Astrocyte of the spinal cord (primary cell): ENCODE results near the gene RPL18.

Source experiments
- DNase-seq: peaks from one replicate; pipeline ENCODE4 v3.0.0; 2011; ENCODE audit warnings: low read depth, low spot score
- H3K4me3 ChIP-seq: 2 replicates; pipeline ENCODE4 v1.5.1; 2011; ENCODE audit warnings: low read depth, mild to moderate bottlenecking, low read length, moderate library complexity
- CTCF ChIP-seq: IDR thresholded peaks from 2 replicates; pipeline ENCODE4 v1.5.1; 2012; ENCODE audit warnings: low read depth, mild to moderate bottlenecking, low read length, inconsistent platforms
- in situ Hi-C: cut with HindIII; loops from 2 replicates; pipeline ENCODE4 v1.10.0; 2017; ENCODE audit warnings: low sequenced_read_pairs

Gene RPL18

DNA sequence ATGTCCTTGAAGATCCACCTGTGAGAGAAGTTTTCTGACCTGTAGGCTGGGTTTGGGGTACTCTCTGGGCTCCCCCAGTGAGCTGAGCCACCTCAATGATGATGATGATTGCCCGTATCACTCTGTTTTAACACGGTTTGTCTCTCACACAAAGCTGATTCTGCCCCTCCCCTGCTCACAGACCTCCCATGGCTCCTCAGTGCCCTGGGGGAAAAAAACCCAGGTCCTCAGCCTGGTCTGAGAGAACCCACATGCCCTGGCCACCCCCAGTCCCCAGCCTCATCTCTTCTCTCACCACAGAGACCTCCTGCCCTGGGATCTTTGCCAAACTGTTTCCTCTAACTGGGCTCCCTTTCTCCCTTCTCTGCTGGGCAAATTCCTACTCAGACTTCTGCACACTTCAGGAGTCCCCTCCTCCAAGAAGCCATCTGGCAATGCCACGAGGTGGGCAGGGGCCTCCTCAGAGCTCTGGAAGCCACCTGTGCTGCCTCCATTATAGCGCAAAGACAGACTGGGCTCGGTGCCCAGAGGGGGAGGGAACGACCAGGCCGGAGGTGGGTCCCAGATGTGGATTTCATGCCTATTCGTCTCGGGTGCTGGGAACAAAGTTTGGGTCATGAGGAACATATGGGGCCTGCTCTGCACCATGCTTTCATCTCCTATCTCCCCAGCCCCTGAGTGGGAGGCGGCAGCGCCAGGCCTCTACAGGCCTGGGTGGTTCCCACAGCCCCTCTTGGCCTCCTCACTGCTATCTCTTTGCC is 35.5 kb upstream of the RPL18 start:
- in situ Hi-C loops = no loop called here
- DNase-seq = peak; percentile 7
- TF ChIP-seq CTCF = no peak
- H3K4me3 ChIP-seq = no peak overlapping the region

- no peak for DNase-seq
- H3K4me3 ChIP-seq = no peak overlapping the region
- in situ Hi-C loops = no loop called here
These were observed 32.7 kb upstream of the RPL18 start for GRCh38 chr19:48651683-48652048.

GRCh38 chr19:48650974-48651682 is 32.1 kb upstream of the RPL18 start:
- in situ Hi-C loops = no loop called here
- H3K4me3 ChIP-seq = no peak overlapping the region
- no peak for TF ChIP-seq CTCF
- no peak for DNase-seq

More at GRCh38 chr19:48651683-48652048, 32.7 kb upstream of the RPL18 start:
- no peak for TF ChIP-seq CTCF

- no peak for DNase-seq
- H3K4me3 ChIP-seq = no peak overlapping the region
- in situ Hi-C loops = no loop called here
- no peak for TF ChIP-seq CTCF
These were observed 29.2 kb upstream of the RPL18 start for GRCh38 chr19:48648134-48648533.

GRCh38 chr19:48646722-48647216 is 27.8 kb upstream of the RPL18 start:
- no peak for DNase-seq
- H3K4me3 ChIP-seq = peak overlapping the region; percentile 42
- in situ Hi-C loops = no loop called here
- TF ChIP-seq CTCF = no peak

GRCh38 chr19:48646001-48646721 is 27.2 kb upstream of the RPL18 start, which contains the start of gene CA11:
Gene CA11, minus strand, starts transcription at chr19:48646187. Its CDS starts 555 bp downstream, at chr19:48645632.
- in situ Hi-C loops = no loop called here
- H3K4me3 ChIP-seq = peak within 1 kb of the TSS; percentile 42
- DNase-seq = peak; percentile 80
- peak; percentile 88 for TF ChIP-seq CTCF
